HG02759 (cell line): ENCODE measurements around the gene DNAL1.
"Not testable (repeated sequence)": the region's sequence is repeated elsewhere in the genome, so short reads cannot be mapped to it uniquely, and the experiment has no call there.

Experiments
- ATAC-seq: cut with Tn5 transposase; IDR thresholded peaks from one replicate; pipeline ENCODE4 v1.9.1; 2021; ENCODE audit warnings: mild to moderate bottlenecking, moderate library complexity; ENCODE audit not compliant: unreplicated experiment

Gene DNAL1

DNA sequence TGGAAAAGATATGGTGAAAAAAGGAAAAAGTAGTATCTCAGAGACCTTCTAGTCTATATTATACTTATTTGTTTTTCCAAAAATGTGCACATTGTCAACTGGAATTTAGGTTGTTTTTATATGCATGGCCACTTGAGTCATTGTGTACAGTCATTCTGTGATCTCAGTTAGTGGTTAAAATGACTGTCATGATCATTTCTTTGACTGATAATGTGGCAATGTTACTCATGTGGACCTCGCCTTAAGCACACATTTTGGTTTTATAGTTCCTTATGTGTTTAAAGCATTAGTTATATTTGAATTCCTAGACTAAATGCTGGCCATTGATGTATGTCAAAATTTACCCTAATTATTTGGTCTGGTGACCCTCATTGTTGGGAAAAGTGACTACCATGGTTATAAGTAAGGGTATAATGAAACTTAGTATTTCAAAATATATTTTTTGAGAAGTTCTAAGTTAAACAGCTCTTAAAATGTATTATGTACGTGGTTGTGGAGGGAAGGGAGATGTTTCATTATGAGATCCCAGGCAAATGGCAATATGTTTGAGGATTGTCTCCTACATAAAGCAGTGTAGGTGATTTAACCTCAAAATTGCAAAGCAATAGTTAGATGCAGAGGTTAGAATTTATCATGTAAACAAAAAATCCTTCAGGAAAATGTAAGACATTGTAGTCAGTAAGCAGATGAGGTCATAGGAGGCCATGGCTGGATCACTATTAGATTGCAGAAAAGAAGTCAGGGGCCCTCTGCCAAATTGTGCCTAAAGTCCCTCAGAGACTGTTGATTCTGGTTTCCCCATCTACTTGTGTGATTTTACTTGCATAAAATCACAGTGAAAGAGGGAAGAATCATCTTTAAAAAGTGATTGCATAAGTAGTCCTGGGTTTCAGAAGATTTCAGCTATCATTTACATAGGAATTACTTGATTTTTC lies 51.9 kb downstream of the DNAL1 start:
- ATAC-seq, result peak; percentile 83

DNA sequence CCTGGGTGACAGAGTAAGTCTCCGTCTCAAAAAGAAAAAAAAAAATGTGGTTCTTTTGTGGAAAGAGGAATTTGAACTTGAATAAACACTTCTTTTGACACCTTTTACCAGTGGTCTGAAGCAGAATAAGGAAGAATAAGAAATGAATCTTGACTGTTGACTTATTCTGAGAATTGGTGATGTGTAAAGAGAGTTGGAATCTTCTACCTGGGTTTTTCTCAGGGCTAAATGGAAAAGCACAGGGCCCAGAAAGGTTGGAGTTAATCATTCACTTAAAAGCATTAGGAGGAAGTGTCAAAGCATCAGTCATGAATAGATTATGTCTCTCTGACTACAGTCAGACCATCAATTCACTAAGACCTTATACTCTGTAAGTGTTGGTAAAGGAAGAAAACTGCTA lies 55.5 kb downstream of the DNAL1 start:
- peak; percentile 52 for ATAC-seq

DNA sequence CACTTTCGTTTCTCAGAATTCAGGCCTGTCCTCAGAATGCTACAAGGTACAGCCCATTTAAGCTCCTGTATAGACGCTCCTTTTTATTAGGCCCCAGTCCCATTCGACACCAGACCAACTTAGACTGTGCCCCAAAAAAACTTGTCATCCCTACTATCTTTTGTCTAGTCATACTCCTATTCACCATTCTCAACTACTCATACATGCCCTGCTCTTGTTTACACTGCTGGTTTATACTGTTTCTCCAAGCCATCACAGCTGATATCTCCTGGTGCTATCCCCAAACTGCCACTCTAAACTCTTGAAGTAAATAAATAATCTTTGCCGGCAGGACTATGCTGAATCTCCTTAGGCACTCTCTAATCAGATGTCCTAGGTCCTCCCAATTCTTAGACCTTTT lies 63.3 kb downstream of the DNAL1 start:
- ATAC-seq, result not testable (repeated sequence)

DNA sequence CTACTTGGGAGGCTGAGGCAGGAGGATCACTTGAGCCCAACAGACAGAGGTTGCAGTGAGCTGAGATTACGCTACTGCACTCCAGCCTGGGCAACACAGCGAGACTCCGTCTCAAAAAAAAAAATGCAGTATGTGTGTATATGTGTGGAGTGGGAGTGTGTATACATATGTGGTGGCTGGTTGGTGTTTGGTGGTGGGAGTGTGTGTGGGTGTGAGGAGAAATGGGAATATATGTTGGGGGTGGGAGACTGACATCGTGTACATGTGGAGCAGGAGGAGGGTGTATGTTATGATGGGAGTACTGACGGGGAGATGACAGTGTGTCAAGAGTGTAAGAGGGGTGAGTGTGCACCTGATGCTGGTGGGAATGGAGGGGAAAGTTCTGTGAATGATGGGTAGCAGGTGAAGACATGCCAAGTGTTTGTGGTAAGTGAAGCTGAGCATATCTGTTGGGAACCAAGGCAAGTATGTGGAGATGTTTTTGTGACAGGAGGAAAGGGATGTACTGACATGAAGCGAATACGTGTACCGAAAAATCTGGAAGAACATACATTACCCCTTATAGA lies 65.2 kb downstream of the DNAL1 start:
- ATAC-seq, result no peak

DNA sequence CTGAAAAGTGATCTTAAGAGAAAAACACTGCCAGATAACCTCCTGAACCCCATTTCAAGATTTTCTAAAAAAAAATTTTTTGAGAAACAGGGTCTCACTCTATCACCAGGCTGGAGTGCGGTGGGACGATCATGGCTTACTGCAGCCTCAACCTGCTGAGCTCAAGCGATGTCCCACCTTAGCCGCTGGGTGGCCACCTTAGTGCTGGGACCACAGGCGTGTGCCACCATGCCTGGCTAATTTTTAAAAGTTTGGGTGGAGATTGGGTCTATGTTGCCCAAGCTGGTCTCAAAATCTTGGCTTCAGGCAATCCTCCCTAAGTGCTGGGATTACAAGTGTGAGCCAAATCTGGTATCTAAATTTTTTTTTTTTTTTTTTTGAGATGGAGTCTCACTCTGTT lies 66.0 kb downstream of the DNAL1 start:
- ATAC-seq, result no peak

DNA sequence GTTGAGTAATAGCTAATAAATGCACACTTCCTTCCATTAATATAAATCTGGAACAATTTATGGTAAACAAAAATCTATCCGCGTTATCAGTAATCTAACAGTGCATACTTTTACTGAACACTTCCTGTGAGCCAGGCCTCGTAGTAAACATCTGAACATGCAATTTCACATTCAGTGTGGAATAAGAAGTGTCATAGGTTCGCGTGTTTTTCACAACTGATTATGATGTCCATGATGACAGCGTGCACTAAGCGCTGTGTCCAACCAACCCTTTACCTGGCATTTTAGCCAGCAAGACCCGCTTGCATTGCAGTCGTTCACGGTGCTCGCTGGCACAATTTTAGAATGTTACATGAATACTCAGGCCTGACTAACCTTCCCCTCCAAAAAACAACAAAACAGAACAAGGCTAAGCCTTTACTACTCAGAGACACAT lies 67.3 kb downstream of the DNAL1 start:
- ATAC-seq, result no peak

DNA sequence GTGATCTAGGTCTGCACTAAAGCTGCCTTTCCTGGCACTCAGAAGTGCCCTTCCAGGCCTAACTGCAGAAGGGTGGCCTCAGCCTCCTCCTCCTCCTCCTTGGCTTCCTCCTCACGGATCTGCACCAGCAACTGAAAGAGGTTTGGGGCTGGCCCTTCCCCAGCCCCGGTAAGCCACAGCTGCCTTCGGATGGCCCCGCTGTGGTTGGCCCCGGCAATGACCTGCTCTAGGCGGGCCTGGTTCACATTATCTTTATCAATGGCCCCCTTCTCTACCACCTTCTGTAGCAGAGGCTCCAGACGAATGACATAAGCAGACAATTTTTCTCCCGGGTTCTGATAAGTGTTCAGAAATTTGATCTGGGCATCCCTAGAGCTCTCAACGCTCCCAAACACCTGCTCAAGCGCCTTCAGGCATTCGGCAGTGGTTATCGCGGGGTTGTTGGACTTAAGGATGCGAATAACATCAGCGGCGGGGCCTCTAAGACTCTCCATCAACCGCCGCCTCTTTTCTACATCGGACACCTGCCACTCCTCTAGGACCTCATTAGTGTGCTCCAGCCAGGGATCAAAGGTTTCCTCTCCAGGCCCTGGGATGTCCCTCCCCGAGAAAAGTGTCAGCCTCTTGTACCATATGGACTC lies 67.9 kb downstream of the DNAL1 start:
- no peak for ATAC-seq

DNA sequence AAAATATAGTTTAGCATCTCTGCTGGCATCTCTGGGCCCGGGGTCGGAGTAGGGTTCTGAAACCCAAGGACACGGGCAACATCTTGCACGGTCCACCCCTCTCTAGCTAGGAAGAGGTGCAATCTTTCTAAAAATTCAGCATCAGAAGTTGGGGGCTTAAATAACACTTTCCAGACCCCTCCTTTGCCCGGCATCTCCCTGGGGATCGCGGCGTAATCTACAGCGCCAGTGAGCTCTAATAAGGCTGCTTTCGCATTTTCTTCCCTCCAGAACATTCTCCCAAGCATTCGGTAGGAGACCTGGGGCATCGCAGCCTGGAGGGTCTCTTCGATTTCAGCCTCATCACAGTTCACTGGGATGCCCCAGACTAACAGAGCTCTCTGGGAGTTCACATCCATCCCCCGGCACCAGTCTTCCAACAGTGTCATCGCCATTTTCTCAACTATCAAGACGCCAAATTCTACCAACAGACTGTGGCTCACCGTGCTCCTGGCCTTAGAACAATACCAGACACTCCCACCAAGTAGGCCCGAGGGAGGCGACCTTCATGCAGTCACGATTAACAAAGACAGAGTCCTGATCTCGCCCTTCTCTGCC lies 68.5 kb downstream of the DNAL1 start:
- no peak for ATAC-seq

DNA sequence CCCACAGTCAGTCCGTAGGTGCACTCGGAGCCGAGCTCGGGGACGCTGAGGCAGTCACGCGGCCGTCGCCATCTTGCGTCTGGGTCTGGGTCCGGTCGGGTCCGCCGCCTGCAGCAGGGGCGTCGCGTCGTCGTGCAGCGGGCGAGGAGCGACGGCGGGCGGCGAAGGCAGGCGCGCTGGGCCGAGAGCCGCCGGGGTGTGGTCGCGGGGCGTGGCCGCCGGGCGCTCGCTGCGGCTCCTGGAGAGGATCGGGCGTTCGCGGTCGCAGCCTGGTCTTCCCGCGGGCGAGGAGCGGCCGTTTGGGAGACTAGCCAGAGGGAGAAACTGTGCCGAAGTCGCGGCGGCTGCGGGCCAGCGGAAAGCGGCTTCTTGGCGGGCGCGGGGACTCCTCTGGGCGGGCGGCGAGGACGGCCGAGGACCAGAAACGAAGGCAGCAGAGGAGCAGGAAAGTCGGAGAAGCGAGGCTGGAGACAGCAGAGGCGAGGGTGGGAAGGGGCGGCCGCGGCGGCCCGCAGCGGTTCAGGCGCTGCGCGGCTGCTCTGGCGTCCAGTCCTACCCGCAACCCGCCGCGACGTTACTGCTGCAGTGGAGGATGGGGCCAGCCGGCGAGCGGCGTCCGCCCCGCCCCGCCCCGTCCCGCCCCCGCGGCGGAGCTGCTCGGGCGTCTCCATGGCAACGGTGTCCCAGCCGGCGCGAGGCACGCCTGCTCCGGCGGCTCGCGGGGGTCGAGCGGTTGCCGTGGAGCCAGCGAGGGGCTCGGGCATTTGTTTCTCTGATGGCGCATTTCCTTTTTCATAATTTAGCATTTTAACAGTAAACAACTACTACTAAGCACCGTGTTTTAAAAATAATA lies 69.2 kb downstream of the DNAL1 start, which contains the start of gene PNMA1:
TSS of gene PNMA1 (minus strand) at position 582 of the 853 bp plus-strand sequence. CDS start 745 bp downstream, outside the sequence.
- peak; percentile 73 for ATAC-seq

DNA sequence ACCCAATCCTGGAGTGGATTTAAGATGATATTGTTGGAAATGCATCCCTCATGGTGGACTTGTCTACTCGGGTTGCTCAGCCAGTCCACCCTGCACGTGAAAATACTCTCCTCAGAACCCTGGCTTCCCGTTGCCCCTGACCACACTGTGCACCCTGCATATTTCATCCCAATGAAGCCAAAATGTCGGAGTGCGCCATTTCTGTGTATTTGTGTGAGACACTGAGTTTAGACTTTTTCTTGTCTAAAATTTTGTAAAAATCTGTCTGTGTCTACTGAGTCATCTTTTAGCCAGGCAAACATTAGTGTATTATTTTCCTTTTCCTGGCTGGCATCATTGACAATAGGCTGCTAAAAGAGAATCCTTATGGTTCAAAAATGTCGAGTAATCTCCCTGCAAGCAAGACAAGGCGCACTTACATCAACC lies 69.9 kb downstream of the DNAL1 start:
- no peak for ATAC-seq

DNA sequence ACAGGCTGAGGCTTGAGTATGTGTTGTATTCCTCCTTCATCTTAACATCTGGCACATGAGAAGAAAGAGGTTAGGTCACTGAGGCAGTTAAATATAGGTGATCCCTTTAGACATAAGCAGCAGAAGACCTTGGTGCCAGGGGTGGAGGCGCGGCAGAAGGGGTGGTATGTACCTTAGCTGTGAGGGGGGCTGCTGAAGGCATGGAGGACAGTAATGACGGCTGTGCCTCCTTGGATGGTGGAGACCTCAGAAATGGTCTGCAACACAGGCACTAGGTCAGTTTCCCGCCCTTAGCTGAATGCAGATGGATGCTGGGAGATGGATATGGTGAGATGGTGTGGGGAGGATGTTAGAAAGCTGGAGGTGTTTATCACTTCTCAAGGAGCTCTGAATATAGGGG lies 70.9 kb downstream of the DNAL1 start:
- no peak for ATAC-seq

DNA sequence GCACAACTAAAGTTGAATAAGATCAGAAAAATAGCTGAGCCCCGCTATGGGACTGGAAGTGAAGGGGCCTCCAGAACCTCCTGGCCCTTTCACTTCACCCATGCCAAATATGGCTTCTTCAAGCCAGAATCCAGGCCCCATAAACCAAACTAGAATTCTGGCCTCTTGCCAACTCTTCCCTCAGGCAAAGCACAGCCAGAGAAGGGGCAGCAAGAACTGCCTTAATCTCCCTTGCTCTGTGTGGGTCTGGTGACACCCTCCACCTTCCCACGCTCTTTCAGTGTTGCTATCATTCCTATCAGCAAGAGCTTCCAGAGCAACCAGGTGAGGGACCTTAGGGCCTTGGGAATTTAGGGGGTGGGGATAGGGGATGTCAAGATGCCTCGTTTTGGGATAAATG lies 72.5 kb downstream of the DNAL1 start:
- no peak for ATAC-seq

DNA sequence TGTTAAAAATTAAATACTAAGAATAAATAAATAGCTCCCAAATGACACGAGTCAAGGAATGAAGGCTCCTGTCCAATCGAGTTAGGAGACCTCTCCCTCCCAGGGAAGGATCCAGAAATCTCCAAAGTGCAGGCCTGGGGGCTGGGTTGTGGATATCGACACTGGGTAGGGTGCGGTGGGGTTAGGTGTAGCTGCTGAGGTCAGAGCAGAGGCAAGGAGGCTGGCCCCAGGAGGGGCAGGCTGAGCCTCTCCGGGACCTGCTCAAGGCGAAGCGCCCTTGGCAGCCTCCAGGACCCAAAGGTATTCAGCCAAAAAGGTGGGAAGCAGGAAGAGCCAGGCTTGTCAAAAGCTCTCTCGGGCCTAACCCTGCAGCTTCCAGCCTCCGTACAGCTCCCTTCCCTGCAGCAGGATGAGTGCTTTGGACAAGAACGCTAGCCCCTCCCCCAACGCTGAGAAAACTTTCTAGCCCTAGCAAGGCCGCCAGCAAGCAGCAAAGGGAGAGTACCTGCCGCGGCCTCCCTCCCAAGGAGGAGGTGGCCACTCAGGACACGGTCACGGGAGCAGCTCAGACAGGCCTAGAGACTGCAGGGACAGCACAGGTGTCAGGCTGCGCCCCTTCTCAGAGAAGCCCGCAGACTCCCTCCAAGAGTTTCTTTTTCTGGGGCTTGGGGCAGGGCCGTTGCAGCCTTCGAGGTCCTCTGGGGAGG lies 73.1 kb downstream of the DNAL1 start:
- ATAC-seq, result no peak

DNA sequence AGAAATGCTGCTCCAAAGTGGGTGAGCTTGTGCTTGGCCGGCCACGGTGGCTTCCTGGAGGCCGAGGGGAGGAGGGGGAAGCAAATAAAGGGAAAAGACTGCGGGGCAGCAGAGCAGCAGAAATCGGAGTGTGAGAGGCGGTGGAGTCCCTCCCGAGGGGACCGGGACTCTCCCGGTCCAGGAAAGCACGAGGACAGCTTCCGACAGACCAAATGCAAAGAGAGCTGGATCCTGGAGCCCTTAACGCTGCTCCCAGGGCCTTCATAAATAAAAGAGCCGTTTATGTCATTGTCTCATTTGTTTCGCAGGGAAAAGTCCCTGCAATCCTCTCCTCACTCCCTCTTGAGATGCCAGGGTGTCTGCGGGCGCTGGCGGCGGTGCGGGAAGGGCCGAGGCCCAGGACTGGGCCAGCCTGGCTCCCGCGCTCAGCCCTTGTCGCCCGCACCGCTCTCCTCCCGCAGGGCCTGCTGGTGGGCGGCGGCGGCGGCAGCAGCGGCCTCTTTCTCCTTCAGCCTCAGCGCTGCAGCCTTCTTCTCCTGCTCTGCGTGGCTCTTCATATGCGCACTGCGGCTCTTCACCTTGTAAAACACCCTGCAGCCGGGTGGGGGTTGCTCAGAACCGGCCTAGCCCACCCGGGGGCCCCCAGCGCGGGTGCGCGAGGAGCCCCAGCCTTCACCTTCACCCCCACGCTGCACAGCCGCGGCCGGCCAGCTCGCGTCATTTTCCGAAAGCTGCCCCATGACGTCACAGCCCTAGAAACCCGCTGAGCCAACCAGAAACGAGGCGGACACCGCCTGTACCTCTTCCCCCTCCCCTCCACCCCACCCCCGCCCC lies 73.8 kb downstream of the DNAL1 start:
- ATAC-seq, result no peak

DNA sequence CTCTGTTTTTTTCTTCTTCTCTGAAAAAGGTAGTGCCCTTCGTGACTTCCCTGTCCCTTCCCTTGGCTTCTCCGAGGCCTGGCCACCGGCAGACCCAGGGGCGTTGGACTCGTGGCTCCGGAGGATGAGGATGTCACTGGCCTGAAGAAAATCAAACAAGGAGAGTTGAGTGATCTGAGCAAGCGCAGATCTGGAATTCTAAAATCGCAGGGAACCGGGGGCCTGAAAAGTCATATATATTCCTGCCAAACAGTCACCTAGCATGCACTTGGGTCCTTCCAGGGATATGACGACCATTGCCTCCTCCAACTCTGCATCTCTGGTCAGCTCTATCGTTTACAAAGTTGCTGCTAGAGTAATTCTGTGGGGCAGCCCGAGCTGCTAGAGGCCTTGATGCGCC lies 74.6 kb downstream of the DNAL1 start:
- ATAC-seq, result no peak

DNA sequence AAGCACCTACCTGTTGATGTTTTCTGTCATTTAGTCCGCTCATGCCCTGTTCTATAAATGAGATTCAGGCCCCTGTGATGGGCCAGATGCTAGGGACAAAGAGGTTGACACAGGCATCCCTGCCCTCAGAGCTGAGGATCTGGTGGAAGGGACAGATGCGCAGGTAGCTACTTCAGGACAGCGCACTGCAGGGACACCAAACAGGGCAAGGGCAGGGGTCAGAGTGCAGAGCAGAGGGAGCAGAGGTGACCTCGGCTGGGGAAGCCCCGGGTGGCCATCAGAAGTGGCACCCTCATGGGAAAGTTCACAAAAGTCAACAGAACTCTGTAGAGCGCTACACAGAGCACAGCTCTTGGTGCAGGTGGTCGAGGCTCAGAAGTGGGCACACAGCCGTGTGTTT lies 75.0 kb downstream of the DNAL1 start:
- ATAC-seq, result no peak

DNA sequence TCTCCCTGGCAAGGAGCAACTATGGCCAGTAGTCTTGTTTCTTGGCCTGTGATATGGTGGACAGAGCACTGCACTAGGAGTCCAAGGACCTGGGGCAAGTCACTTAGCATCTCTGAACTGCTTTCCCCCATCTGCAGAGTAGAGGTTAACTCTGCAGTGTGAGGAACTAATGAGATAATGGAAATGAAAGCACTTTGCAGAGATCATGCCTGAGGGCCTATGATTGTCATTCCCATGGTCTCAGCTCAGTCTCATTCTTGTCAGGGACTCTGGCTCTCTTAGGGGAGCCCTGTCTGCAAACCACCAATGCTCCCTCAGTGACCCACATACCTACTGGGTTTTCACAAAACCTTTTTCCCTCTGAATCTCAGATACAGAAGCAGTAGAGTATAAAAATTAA lies 75.8 kb downstream of the DNAL1 start:
- ATAC-seq, result no peak

DNA sequence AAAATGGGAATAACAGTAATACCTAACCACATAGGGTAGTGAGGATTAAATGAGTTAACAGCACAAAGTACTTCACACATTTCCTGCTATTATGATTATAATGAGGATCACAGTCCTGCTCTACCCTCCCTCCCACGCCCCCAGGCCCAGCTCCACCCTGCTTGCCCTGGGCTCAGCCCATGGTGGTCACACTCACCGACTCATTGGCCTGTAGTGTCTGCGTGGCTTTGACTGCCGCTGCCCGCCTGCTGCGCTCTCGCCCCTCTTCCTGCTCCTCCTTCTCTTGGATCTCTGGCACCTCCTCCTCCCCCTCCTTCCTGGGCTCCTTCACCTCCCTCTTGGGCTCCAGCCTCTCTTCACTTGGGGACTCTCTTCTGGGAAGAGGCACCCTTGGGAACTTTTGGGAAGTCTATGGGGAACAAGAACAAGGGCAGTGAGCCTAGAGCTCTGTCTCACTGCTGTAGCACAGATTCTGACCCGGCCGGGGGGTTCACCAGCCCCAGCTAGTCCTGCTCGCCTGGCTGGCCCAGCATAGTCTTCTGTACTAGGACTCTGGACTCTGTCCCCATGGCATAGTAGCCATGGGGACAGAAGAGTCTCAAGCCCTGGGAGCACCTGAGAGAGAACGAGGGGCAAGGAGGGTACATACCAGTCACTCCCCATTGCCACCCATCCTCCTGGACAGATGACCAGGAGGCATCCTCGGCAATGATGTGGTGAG lies 76.5 kb downstream of the DNAL1 start:
- no peak for ATAC-seq
